GM19372 (cell line): ENCODE measurements around the gene GABARAP.
A peak's percentile ranks its signal among the peaks of the same experiment; 100 is the strongest.

Source experiments
- ATAC-seq: cut with Tn5 transposase; IDR thresholded peaks from one replicate; pipeline ENCODE4 v1.9.1; 2021; ENCODE audit warnings: mild to moderate bottlenecking, low read depth, moderate library complexity; ENCODE audit not compliant: unreplicated experiment

The GABARAP gene

GRCh38 chr17:7208754-7209460, 33.3 kb downstream of the GABARAP start:
- ATAC-seq, result no peak

GRCh38 chr17:7208027-7208571, 34.1 kb downstream of the GABARAP start:
- ATAC-seq, result no peak

- ATAC-seq, result no peak
These were observed 34.9 kb downstream of the GABARAP start for GRCh38 chr17:7207120-7208001.

- no peak for ATAC-seq
These were observed 36.7 kb downstream of the GABARAP start for GRCh38 chr17:7205561-7205960.

GRCh38 chr17:7204828-7205461, 37.3 kb downstream of the GABARAP start:
- ATAC-seq, result peak; percentile 78

- ATAC-seq, result no peak
These were observed 37.9 kb downstream of the GABARAP start for GRCh38 chr17:7204336-7204735.

- no peak for ATAC-seq
These were observed 38.9 kb downstream of the GABARAP start for GRCh38 chr17:7203391-7203790.

GRCh38 chr17:7196651-7197401, 45.4 kb downstream of the GABARAP start:
- no peak for ATAC-seq

GRCh38 chr17:7195971-7196370, 46.3 kb downstream of the GABARAP start:
- ATAC-seq, result no peak

GRCh38 chr17:7192271-7192937, 49.8 kb downstream of the GABARAP start:
- ATAC-seq, result no peak

- ATAC-seq, result no peak
These were observed 50.5 kb downstream of the GABARAP start for GRCh38 chr17:7191571-7192270.

GRCh38 chr17:7191069-7191468, 51.2 kb downstream of the GABARAP start:
- no peak for ATAC-seq

GRCh38 chr17:7190276-7190917, 51.9 kb downstream of the GABARAP start:
- ATAC-seq, result no peak
